ENCODE measurements around the gene CYP19A1.

The CYP19A1 gene

GRCh38 chr15:51270706-51271105 is 67.7 kb downstream of the CYP19A1 start:
- Histone ChIP-seq H3K27me3 (ENCODE audit: insufficient read depth, poor library complexity, severe bottlenecking) (peaks cover 31% of the 10 kb centered on the region), H3K4me3 (replicated peaks; ENCODE audit: insufficient read depth, low read length) (no peak overlapping the region), H3K27ac (replicated peaks) (no peak overlapping the region)
- TF ChIP-seq, protein P1, sequence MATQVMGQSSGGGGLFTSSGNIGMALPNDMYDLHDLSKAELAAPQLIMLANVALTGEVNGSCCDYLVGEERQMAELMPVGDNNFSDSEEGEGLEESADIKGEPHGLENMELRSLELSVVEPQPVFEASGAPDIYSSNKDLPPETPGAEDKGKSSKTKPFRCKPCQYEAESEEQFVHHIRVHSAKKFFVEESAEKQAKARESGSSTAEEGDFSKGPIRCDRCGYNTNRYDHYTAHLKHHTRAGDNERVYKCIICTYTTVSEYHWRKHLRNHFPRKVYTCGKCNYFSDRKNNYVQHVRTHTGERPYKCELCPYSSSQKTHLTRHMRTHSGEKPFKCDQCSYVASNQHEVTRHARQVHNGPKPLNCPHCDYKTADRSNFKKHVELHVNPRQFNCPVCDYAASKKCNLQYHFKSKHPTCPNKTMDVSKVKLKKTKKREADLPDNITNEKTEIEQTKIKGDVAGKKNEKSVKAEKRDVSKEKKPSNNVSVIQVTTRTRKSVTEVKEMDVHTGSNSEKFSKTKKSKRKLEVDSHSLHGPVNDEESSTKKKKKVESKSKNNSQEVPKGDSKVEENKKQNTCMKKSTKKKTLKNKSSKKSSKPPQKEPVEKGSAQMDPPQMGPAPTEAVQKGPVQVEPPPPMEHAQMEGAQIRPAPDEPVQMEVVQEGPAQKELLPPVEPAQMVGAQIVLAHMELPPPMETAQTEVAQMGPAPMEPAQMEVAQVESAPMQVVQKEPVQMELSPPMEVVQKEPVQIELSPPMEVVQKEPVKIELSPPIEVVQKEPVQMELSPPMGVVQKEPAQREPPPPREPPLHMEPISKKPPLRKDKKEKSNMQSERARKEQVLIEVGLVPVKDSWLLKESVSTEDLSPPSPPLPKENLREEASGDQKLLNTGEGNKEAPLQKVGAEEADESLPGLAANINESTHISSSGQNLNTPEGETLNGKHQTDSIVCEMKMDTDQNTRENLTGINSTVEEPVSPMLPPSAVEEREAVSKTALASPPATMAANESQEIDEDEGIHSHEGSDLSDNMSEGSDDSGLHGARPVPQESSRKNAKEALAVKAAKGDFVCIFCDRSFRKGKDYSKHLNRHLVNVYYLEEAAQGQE (IDR thresholded peaks at IDR 0.05; ENCODE audit: insufficient replicate concordance, low read depth) = no peak
- TF ChIP-seq SPI1 (IDR thresholded peaks at IDR 0.05; ENCODE audit: borderline replicate concordance, low read depth) (no peak), GABPA (IDR thresholded peaks at IDR 0.05; ENCODE audit: low read depth) (no peak), POLR2AphosphoS5 (IDR thresholded peaks at IDR 0.05; ENCODE audit: low read depth) (no peak)
- TF ChIP-seq, protein P2, sequence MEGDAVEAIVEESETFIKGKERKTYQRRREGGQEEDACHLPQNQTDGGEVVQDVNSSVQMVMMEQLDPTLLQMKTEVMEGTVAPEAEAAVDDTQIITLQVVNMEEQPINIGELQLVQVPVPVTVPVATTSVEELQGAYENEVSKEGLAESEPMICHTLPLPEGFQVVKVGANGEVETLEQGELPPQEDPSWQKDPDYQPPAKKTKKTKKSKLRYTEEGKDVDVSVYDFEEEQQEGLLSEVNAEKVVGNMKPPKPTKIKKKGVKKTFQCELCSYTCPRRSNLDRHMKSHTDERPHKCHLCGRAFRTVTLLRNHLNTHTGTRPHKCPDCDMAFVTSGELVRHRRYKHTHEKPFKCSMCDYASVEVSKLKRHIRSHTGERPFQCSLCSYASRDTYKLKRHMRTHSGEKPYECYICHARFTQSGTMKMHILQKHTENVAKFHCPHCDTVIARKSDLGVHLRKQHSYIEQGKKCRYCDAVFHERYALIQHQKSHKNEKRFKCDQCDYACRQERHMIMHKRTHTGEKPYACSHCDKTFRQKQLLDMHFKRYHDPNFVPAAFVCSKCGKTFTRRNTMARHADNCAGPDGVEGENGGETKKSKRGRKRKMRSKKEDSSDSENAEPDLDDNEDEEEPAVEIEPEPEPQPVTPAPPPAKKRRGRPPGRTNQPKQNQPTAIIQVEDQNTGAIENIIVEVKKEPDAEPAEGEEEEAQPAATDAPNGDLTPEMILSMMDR (IDR thresholded peaks at IDR 0.05; ENCODE audit: insufficient read depth, low read length) = no peak
- DNase-seq (ENCODE audit: low read depth in 1 of 2, low spot score in 1 of 2) = no peak

GRCh38 chr15:51269496-51269895 is 68.9 kb downstream of the CYP19A1 start:
- peaks cover 36% of the 10 kb centered on the region for H3K27me3 ChIP-seq (ENCODE audit: insufficient read depth, poor library complexity, severe bottlenecking)
- no peak for DNase-seq (ENCODE audit: low read depth in 1 of 2, low spot score in 1 of 2)
- H3K4me3 ChIP-seq (replicated peaks; ENCODE audit: insufficient read depth, low read length) = no peak overlapping the region
- H3K27ac ChIP-seq (replicated peaks) = no peak overlapping the region
- TF ChIP-seq POLR2AphosphoS5 (IDR thresholded peaks at IDR 0.05; ENCODE audit: low read depth) (no peak), GABPA (IDR thresholded peaks at IDR 0.05; ENCODE audit: low read depth) (no peak), SPI1 (IDR thresholded peaks at IDR 0.05; ENCODE audit: borderline replicate concordance, low read depth) (no peak)
- TF ChIP-seq, protein P2 (IDR thresholded peaks at IDR 0.05; ENCODE audit: insufficient read depth, low read length) = no peak
- TF ChIP-seq, protein P1 (IDR thresholded peaks at IDR 0.05; ENCODE audit: insufficient replicate concordance, low read depth) = no peak

DNA sequence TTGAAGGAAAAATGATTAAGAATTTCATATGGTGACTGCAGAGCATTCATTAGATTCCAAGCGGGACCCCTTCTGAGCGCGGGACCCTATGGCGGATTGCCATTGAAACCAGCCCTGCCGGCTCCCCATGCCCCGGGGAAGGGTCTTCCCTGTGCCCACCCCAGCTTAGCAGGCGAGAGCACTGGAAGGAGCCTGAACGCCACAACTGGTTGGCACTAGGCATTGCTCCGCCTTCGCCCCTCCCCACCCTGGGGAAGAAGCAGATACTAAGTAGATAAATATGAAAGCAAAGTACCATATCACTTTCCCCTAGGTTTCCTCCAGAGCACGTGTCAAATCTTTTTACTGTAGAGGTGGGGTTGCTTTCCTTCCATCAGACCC is 70.7 kb downstream of the CYP19A1 start:
- H3K4me3 ChIP-seq (replicated peaks; ENCODE audit: insufficient read depth, low read length) = peak overlapping the region; percentile 47
- no peak overlapping the region for H3K27ac ChIP-seq (replicated peaks)
- H3K27me3 ChIP-seq (ENCODE audit: insufficient read depth, poor library complexity, severe bottlenecking) = peaks cover 36% of the 10 kb centered on the region
- peak in 1 of 2 experiments; percentile 11 for DNase-seq (ENCODE audit: low read depth in 1 of 2, low spot score in 1 of 2)
- TF ChIP-seq GABPA (IDR thresholded peaks at IDR 0.05; ENCODE audit: low read depth) = no peak
- TF ChIP-seq, protein P2 (IDR thresholded peaks at IDR 0.05; ENCODE audit: insufficient read depth, low read length) = no peak
- no peak for TF ChIP-seq SPI1 (IDR thresholded peaks at IDR 0.05; ENCODE audit: borderline replicate concordance, low read depth)
- TF ChIP-seq, protein P1 (IDR thresholded peaks at IDR 0.05; ENCODE audit: insufficient replicate concordance, low read depth) = no peak
- no peak for TF ChIP-seq POLR2AphosphoS5 (IDR thresholded peaks at IDR 0.05; ENCODE audit: low read depth)

All from HL-60 (cell line).